ENCODE measurements around the gene NETO2. TPM values are rescaled to one million over a fixed set of nuclear protein-coding genes. Genes with fewer than 3 reads are reported as not detected.

Gene NETO2
- total RNA-seq, 1 experiment from 2014 or later = 38.2 TPM

- intact Hi-C loops (cut with micrococcal nuclease; ENCODE audit: unreplicated experiment) (no loop called here), in situ Hi-C loops (cut with HindIII; ENCODE audit: low pct_unique_long_range_greater_than_20kb, low sequenced_read_pairs) (no loop called here)
- no peak overlapping the region for H3K4me3 ChIP-seq (ENCODE audit: low read depth in 2 of 2, low read length in 2 of 2)
- ChIA-PET CTCF (no interaction called here), POLR2A (no interaction called here)
- DNase-seq (ENCODE audit: low read depth, low spot score) = no peak
- H3K27me3 ChIP-seq (ENCODE audit: control insufficient read depth, insufficient read depth, low read length) = no peaks in the 10 kb centered on the region
- TF ChIP-seq SIN3A (IDR thresholded peaks at IDR 0.05; ENCODE audit: borderline replicate concordance, insufficient read depth, low read depth, low read length) = no peak
- TF ChIP-seq TCF7L2 (IDR thresholded peaks at IDR 0.05; ENCODE audit: low read depth, low read length) = no peak
- TF ChIP-seq, protein P1, sequence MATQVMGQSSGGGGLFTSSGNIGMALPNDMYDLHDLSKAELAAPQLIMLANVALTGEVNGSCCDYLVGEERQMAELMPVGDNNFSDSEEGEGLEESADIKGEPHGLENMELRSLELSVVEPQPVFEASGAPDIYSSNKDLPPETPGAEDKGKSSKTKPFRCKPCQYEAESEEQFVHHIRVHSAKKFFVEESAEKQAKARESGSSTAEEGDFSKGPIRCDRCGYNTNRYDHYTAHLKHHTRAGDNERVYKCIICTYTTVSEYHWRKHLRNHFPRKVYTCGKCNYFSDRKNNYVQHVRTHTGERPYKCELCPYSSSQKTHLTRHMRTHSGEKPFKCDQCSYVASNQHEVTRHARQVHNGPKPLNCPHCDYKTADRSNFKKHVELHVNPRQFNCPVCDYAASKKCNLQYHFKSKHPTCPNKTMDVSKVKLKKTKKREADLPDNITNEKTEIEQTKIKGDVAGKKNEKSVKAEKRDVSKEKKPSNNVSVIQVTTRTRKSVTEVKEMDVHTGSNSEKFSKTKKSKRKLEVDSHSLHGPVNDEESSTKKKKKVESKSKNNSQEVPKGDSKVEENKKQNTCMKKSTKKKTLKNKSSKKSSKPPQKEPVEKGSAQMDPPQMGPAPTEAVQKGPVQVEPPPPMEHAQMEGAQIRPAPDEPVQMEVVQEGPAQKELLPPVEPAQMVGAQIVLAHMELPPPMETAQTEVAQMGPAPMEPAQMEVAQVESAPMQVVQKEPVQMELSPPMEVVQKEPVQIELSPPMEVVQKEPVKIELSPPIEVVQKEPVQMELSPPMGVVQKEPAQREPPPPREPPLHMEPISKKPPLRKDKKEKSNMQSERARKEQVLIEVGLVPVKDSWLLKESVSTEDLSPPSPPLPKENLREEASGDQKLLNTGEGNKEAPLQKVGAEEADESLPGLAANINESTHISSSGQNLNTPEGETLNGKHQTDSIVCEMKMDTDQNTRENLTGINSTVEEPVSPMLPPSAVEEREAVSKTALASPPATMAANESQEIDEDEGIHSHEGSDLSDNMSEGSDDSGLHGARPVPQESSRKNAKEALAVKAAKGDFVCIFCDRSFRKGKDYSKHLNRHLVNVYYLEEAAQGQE (IDR thresholded peaks at IDR 0.05; ENCODE audit: insufficient read depth in 1 of 2, low read depth in 2 of 2, low read length in 1 of 2) = no peak
- TF ChIP-seq POLR2AphosphoS5 (IDR thresholded peaks at IDR 0.05; ENCODE audit: low read depth, low read length) = no peak
- TF ChIP-seq CTCF (IDR thresholded peaks at IDR 0.05) = no peak
- H3K36me3 ChIP-seq (ENCODE audit: control insufficient read depth, insufficient read depth, low read length) = no peaks in the 10 kb centered on the region
- no peaks in the 10 kb centered on the region for H3K9me3 ChIP-seq (ENCODE audit: control insufficient read depth, insufficient read depth, low read depth, low read length)
- ATAC-seq = no peak
- H3K4me1 ChIP-seq (ENCODE audit: control insufficient read depth, insufficient read depth, low read length) = no peaks in the 10 kb centered on the region
- no peak overlapping the region for H3K27ac ChIP-seq (ENCODE audit: low read length)
- BruUV-seq (replicated peaks) = no TSS peak
Observed at GRCh38 chr16:47096297-47096696, 47.4 kb downstream of the NETO2 start.

- intact Hi-C loops (cut with micrococcal nuclease; ENCODE audit: unreplicated experiment) (no loop called here), in situ Hi-C loops (cut with HindIII; ENCODE audit: low pct_unique_long_range_greater_than_20kb, low sequenced_read_pairs) (no loop called here)
- H3K4me3 ChIP-seq (ENCODE audit: low read depth in 2 of 2, low read length in 2 of 2) = no peak overlapping the region
- TF ChIP-seq, protein P1 (IDR thresholded peaks at IDR 0.05; ENCODE audit: insufficient read depth in 1 of 2, low read depth in 2 of 2, low read length in 1 of 2) = no peak
- TF ChIP-seq POLR2AphosphoS5 (IDR thresholded peaks at IDR 0.05; ENCODE audit: low read depth, low read length) (no peak), CTCF (IDR thresholded peaks at IDR 0.05) (no peak), TCF7L2 (IDR thresholded peaks at IDR 0.05; ENCODE audit: low read depth, low read length) (no peak), SIN3A (IDR thresholded peaks at IDR 0.05; ENCODE audit: borderline replicate concordance, insufficient read depth, low read depth, low read length) (no peak)
- no peaks in the 10 kb centered on the region for H3K9me3 ChIP-seq (ENCODE audit: control insufficient read depth, insufficient read depth, low read depth, low read length)
- DNase-seq (ENCODE audit: low read depth, low spot score) = no peak
- H3K4me1 ChIP-seq (ENCODE audit: control insufficient read depth, insufficient read depth, low read length) = no peaks in the 10 kb centered on the region
- H3K36me3 ChIP-seq (ENCODE audit: control insufficient read depth, insufficient read depth, low read length) = no peaks in the 10 kb centered on the region; the same call in 1 of the 2 replicates
- no TSS peak for BruUV-seq (replicated peaks)
- POLR2A ChIA-PET = no interaction called here
- H3K27ac ChIP-seq (ENCODE audit: low read length) = no peak overlapping the region
- no peak for ATAC-seq
- H3K27me3 ChIP-seq (ENCODE audit: control insufficient read depth, insufficient read depth, low read length) = no peaks in the 10 kb centered on the region
- CTCF ChIA-PET = no interaction called here
Observed at GRCh38 chr16:47084198-47084597, 59.5 kb downstream of the NETO2 start.
